ENCODE measurements around the gene DBN1.

Gene DBN1

DNA sequence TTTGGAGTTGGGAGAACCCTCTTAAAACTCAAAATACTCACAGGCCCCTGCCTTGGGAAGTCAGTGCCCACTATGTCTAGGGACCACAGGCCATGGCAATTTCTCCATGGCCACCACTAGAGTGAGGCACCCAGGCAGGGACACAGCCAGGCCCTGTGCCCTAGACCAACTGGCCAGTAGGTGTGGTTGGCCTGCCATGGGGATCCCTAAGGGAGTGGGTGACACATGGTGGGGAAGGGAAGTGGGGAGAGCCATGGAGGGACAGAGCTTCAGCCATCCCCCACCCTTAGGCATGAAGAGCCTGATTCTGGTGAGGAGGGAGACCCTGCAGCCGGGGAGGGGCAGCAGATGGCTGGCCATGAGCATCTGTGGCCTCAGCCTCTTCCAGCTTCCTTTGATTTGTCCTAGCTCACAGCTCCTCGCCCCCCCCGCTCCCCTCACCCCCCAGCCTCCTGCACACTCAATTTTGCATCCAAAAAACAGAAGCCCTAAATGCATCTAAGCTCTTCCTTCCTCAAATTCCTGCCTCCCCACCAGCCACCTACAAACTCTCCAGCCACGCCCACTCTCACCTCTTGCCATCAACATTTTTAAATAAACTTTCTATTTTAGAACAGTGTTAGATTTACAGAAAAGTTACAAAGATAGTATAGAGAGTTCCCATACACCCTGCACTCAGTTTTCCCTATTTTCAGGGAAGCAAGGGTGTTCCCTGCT is 1.6 kb upstream of the DBN1 start:
- DNase-seq (ENCODE audit: low read depth, low spot score) = no peak

DNA sequence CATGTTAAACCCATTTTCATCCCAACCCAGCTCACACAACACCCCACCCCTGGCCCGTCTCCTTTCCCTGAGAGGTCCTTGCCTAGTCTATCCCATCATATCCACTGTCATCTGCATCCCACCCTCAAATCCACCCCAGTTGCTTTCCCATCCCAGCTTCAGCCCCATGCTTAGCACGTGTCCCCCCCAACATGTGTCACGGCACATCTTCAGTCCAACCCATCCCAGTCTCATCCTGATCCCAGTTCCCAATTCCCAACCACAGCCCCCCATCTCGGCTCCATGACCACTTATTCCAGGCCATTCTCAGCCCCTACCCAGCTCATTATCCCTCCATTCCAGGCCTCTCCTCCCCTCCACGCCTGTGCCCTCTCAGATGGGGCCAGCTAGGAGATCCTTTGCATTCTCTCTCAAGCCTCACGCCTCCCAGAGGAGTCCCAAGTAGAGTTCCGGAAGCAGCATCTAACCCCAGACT is 605 bp upstream of the DBN1 start:
- no peak for DNase-seq (ENCODE audit: low read depth, low spot score)

DNA sequence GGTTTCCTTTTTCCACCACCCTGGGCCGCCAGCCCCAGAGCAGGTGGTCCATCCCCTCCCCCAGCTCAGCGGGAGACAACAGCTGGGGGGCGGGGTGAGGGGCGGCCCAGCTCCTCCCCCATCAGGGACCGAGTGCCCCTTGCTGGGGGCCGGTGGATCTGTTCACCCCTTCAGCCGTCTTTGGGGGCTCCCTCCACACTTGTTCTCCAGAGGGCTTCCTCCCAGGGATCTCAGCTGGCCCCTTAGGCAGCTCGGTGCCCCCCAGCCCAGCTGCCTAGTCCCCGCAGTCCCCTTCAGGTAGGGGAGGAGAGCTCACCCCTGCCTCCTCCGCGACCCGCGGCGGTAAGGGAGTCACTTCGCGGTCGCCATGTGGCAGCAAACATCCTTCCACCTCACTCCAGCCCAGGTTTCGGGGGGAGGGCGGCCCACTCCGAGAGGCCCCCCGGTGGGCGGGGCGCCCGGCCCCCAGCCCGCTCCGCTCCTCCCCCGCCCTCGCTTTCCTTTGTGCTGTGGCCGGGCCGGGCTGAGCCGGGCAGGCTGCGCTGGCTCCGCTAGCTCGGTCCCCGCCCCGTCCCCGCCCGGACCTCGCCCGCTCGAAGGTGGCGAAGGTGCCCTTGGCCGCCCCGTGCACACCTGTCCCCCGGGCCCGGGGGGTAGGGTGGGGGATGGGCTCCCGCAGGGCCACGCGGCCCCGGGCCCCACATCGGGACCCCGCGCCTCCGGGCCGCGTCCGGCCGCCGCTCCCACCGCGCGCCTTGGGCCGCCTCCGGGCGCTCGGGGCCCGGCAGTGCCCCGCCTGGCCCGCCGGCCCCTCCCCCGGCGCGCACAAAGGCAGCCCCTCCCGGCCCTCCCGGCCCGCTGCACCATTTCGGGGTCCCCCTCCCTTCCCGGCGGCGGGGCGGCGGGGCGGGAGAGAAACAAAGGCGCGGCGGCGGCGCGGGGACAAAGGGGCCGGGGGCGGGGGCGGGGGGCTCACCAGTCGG is 683 bp downstream of the DBN1 start:
- peak; percentile 58 for DNase-seq (ENCODE audit: low read depth, low spot score)

DNA sequence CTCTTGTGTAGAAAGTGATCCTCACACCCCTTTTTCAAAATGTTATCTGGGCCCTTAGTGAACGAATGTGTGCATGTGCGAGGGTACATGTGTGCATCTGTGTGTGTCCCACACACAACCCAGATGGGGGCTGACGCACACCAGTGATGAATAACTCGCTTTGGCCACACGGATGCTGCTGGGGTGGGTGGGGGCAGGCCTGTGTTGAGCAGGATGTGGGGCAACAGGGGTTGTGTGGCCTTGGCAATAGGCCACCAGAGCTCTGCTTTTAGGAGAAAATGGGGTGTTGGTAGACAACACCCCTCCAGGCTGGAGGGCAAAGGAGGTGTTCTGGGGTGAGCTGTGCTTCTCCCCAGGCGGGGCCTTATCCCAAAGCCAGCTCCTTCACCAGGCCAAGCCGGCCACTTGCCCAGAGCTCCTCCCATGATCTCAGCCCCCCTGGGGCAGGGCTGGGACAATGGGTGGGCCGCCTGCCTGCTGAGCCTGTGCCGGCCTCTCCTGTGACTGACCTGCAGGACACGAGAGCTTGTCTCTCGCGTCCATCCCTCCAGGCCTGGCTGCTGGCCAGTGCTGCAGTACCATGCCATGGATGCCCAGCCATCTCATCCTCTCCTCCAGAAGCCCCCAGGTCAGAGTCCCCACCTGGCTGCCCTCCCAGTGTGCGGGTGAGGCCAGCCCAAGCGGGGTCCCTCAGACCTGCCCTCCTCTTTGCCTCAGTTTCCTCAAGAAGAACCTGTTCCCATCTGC is 1.7 kb downstream of the DBN1 start:
- DNase-seq (ENCODE audit: low read depth, low spot score) = no peak

DNA sequence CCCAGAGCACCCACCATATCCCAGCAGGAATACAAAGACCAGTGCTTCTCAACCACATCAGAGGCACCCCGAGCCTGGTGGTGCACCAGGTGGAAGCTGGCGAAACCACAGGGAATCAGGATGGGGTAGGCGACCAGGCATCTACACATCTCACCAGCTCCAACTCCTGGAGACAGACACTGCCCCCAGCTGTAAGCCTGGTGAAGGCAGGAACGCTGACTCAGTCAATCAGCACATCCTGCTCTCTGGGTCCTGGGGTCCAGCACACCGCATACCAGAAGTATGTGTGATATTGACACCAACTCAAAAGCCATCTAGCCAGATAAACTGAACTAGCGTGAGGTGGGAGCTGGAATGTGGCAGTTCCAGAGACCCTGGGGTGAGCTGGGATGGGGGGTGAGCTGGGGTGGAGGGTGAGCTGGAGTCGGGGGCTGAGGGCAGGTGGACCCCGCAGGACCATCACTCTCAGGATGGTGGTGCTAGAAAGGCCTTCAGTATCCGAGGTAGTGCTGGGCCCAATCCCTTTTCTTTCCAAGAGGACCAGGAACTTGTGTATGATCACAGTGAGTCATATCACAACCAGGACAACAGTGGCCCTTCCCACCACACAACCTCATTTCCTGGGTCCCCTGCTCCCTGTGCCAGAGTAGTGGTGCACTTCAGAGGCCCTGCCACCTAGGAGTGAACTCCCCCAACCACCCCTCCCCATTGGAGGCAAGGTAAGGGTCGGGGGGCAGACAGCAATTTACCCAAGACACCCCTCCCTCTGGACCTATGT is 2.5 kb downstream of the DBN1 start:
- DNase-seq (ENCODE audit: low read depth, low spot score) = no peak

DNA sequence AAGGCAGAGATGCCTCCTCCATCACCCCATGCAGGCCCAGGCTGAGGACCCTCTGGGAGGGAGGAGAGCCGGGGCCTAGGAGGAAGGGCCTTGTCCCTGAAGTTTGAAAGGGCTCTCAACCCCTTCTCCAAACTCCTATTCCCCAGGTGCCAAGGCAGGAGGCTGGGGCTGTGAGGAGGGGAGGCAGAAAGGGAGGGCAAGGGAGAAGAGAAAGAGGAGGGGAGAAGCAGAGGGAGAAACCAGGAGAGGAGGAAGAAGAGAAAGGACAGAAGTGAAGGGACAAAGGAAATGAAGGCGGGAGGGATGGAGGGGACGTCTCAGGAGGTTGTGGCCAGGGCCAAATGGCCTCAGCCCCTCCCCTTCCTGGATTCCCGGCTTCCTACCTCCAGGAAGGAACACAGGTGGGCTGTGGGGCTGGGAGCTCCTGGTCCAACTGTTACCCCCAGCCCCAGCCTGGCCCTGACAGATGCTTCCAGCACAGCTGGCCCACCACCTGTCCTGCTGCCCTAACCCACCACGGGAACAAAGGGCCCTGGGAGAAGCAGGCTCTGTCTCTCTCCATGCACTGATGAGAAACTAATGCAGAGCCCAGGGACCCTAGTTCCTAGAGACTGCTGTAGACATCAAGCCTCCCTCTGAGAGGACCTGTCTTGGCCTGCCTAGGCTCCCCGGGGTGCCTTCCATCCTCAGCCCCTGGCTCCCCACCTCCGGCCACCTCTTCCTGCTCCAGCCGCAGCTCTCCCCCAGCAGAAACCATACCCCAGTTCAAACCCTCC is 3.5 kb downstream of the DBN1 start:
- DNase-seq (ENCODE audit: low read depth, low spot score) = no peak

DNA sequence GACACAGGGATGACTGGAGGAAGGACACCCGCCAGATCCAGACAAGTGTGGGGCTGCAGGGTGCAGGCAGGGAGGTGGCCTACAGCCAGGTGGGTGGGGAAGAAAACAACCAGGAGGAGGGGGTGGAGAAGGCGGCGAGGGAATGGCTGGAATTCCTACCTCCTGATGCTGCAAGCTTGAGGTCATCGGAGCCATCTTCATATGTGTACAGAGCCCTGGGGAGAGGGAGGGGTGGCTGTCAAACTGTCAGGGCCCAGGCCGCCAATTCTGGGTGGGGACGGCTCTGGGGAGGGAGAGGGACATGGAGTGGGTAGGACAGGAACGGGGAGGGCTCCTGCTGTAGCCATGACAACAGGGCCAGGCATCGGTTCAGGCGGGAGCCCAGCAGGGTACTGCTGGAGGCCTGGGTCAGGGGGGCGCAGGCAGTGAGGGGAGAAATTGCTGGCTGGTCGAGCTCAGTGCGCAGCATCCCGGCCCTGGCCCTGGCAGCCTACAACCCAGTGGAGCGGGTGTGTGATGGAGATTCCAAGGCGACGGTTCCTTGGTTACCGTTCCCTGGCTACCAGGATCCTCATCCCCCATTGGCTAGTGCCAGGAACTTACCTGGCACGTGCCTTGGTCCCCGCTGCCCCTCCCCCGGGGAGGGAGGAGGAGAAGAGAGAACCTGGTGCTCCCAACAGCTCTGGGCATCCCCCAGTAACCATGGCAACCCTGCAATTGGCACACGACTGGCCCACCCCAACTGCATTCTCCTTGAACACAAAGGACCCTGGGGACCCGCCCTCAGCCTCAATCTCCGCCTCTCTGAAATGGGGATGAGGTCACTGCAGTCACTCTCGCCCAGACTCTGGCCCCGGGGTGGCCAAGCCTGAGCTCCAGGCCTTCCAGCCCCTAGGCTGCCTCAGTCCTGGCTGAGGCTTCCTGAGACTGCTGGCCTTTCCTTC is 4.5 kb downstream of the DBN1 start:
- DNase-seq (ENCODE audit: low read depth, low spot score) = no peak

DNA sequence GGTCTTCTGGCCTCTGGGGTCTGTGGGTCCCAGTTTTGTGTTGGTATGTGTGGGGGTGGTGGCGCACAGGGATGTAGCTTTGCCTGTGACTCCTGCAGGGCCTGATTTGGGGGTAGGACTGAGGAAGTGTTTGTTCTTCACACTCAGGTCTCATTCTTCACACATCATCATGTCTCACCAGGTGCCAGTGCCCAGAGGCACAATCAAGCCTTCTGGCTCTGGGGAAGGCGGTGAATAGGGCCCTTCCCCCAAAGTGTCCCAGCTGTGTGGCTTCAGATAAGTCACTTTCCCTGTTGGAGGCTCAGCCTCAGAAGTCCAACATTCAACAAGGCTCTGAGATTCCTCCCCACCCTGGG is 5.1 kb downstream of the DBN1 start:
- no peak for DNase-seq (ENCODE audit: low read depth, low spot score)

DNA sequence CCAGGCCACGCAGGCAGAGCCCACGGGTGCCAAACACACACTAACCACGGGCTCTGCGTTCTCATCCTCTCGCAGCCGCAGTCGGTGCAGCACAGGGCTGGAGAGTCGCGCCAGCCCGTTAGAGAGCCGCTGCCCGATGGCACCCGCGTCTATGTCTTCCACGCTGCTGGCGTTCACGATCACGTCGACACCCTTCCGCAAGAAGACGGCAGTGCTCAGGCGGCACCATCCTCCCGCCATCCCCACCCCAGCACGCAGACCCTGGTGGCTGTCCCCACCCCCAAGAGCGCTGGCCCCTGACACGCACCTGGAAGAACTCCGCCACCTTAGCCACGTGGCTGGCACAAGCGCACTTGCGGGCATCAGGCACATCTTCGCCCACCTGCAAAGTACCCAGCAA is 6.0 kb downstream of the DBN1 start:
- no peak for DNase-seq (ENCODE audit: low read depth, low spot score)

DNA sequence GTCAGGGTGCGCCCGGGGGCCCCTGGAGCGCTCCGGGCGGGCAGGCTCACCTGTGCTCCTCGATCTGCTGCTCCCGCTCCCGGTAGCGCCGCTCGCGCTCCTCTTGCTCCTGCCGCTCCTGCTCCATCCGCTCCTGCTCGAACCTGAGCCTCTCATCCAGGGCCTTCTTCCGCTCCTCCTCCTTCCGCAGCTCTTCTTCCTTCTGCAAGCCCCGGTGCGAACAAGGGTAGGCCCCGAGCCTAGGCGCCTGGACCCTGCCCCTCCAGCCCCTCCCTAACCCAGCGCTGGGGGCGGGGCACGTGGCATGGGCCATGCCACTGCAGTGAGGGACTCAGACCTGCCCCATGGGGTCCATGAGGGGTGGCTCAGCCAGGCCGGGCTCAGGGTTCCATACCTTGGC is 6.6 kb downstream of the DBN1 start:
- DNase-seq (ENCODE audit: low read depth, low spot score) = no peak

DNA sequence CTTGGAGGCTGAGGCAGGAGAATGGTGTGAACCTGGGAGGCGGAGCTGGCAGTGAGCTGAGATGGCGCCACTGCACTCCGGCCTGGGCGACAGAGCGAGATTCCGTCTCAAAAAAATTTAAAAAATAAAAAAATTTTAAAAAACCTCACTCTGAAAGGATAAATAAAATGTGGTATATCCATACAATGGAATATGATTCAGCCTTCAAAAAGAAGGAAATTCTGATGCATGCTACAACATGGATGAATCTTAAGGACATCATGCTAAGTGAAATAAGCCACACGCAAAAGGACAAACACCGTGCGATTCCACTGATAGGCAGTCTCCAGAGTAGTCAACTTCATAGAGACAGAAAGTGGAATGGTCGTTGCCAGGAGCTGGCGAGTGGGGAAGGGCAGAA is 8.4 kb downstream of the DBN1 start:
- DNase-seq (ENCODE audit: low read depth, low spot score) = no peak

DNA sequence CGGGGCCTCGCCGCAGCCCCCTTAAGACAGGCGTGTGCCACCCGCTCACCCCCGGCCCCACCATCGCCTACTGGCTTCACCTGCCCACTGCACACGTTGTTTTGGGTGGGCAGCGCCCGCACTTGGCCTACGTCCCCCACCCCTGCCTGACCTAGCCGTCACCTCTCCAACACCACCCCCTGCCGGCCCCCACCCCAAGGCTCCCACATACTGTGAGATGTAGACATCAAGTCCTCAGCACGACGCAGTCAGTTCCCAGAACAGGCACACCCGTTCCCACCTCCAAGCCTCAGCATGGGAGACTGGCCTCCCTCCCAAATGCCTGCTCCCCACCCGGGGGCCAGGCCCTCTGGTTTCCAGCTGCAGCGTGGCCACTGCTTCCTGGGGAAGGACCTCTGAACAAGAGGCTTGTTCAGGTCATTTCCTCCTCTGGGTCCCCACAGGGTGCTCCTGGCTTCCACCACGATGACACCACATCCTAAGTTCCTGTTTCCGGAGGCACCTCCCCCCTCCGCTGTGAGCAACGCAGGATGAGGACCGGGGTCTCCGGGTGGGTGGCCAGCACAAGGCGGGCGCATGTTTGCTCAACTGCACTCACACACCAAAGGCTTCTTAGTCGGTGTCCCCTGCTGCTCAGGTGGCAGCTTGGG is 11.3 kb downstream of the DBN1 start:
- DNase-seq (ENCODE audit: low read depth, low spot score) = no peak

DNA sequence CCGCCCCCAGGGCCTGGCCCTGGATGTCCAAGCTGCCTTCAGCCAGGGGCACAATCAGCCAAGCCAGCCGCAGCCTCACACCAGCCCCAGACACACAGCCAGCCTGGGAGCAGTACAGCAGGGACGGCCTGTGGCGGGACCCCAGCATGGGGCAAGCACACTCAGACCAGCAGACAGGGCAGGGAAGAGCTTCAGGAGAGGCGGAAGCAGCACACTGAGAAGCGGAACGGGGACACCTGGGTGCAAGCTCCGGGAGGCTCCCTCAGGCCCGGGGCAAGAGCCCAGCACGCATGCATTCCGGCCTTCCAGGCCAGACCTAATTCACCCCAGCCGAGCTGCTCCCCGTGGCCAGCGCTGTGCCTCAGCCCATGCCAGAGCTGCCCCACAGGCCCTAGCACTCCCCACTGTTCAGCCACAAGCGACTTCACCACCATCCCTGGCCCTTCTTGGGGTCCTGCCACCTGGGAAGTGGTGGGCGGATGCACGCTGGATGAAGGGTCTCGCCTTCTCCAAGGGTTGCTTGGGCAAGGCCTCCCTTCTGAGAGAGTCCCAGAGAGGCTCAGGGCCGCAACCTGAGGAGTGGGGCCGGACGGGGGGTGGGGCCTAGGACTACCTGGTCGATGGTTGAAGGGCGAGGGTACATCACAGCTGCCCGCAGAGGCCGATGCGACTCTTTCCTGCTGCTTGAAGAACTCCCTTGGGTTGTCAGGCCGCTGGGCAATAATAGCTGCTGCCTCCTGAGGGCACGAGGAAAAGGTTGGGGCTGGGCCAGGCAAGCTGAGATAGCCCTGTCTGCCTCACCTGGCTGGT is 13.4 kb downstream of the DBN1 start:
- DNase-seq (ENCODE audit: low read depth, low spot score) = no peak

DNA sequence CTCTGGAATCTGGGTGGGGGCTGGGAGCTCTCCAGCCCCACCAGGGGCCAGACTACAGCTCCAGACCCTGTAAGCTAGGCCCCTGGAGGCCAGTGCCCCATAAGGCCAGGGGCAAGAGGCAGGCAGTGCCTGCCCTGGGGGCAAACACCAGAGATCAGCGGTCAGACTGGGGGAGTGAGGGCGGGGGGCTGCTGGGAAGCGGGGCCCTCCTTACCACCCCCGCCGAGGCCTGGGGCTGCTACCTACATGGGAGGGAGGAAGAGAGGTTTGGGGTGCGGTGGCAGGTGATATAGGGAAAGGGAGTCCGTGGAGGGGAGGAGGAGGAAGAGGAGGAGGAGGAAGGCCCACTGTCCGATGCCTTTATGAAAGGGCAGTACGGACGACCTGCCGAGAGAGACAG is 14.1 kb downstream of the DBN1 start:
- DNase-seq (ENCODE audit: low read depth, low spot score) = no peak

DNA sequence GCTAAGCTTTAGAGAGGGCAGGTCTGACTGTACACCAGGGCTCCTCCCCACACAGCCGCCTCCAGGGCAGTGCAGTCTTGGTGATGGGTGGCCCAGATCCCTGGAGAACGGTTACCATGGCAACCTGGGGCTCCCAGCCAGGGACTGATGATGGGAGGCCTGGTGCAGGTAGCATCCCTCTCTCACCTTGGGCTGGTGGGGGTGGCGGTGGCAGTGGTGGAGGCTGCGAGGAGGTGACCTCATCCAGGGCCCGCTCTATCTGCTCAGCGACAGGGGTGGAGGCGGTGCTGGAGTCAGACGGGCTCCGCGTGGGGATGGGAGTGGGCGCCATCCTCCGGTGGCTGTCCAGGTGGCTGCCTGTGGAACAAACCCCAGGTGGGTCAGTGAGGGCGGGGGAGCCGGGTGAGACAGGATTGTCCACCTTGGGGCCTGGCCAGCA is 14.5 kb downstream of the DBN1 start:
- no peak for DNase-seq (ENCODE audit: low read depth, low spot score)

DNA sequence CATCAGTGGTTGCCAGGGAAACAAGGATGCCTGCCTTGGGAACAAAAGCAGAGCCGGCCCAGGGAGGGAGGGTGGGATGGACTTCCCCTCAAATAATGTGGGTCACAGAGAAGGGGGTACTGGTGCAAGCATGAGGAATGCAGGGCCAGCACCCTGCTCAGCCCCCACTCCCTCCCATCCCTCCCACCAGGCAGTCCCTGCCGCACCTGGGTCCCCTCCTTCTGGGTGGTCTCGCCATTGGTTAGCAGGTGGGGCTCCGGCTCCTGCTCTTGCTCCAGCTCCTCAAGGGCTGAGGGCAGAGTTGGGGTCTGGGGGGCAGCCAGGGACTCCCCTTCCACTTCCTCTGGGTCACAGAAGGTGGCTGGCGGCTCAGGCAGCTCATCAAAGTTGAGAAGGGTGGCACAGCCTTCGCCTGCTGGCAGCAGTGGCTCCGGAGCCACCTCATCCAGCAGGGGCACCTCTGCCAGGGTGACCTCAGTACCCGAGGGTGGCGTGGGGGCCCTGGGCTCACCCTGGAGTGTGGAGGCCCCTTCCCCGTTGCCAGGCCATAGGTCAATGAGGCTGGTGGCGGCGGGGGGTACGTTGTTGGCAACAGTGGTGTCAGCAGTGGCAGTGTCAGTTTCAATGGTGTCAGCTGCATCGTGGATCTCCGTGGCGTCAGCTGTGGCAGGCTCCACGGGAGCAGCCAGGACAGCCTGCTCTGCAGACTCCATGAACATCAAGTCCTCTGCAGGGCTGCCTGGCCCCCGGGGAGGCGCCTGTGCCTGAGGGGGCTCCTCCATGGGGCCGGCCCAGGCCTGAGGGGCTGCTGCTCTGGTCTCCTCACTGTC is 15.4 kb downstream of the DBN1 start:
- DNase-seq (ENCODE audit: low read depth, low spot score) = no peak

Measured in activated naive CD8-positive, alpha-beta T cell treated with anti-CD3 and anti-CD28 coated beads, Interleukin-2, amount 50 U/mL, for 16 hours (primary cell).